K562 (cell line): ENCODE data around the gene LAPTM5. TPM values are rescaled to one million over a fixed set of nuclear protein-coding genes. Genes with fewer than 3 reads are reported as not detected.

Experiments used
- CBFA2T3 ChIP-seq: fragments of 450-650 bp; IDR thresholded peaks from 2 replicates; pipeline ENCODE4 v1.6.1; 2017
- CCNT2 ChIP-seq: IDR thresholded peaks from 2 replicates; pipeline ENCODE4 v1.6.1; 2011; ENCODE audit warnings: borderline replicate concordance, low read depth, mild to moderate bottlenecking, moderate library complexity, mixed read lengths, low read length; ENCODE audit not compliant: insufficient read length; ENCODE audit errors: extremely low read depth
- DLX4 ChIP-seq: fragments of 250-450 bp; sonication (Bioruptor Pico); IDR thresholded peaks from 2 replicates; pipeline ENCODE4 v1.6.1; 2021; ENCODE audit warnings: mild to moderate bottlenecking
- EZH2 ChIP-seq: IDR thresholded peaks from 2 replicates; pipeline ENCODE4 v1.6.1; 2012; ENCODE audit warnings: low read depth, mild to moderate bottlenecking, inconsistent platforms, low read length, borderline replicate concordance
- FOXJ2 ChIP-seq: fragments of 200-800 bp; sonication (Bioruptor generic); IDR thresholded peaks from 2 replicates; pipeline ENCODE4 v1.6.1; 2016; ENCODE audit warnings: missing genetic modification characterization, missing compliant biosample characterization
- FOXP4 ChIP-seq: sonication (generic); formaldehyde crosslinking; IDR thresholded peaks from 2 replicates; pipeline ENCODE4 v1.8.0; 2022; ENCODE audit warnings: mild to moderate bottlenecking, missing genetic modification reagents, borderline replicate concordance
- HNRNPK ChIP-seq: fragments of 200-400 bp; formaldehyde crosslinking; IDR thresholded peaks from one replicate; pipeline ENCODE4 v1.6.1; 2018; ENCODE audit warnings: mild to moderate bottlenecking, low read depth, low read length; ENCODE audit not compliant: poor library complexity, severe bottlenecking
- HNRNPUL1 ChIP-seq: fragments of 200-400 bp; formaldehyde crosslinking; IDR thresholded peaks from 2 replicates; pipeline ENCODE4 v1.6.1; 2017; ENCODE audit warnings: low read length
- KDM5B ChIP-seq: fragments of 200-600 bp; sonication (generic); IDR thresholded peaks from 2 replicates; pipeline ENCODE4 v1.6.1; 2012; ENCODE audit warnings: low read depth, mild to moderate bottlenecking, moderate library complexity, low read length, control low read depth, inconsistent platforms; ENCODE audit not compliant: insufficient replicate concordance
- MTA3 ChIP-seq: fragments of 450-650 bp; formaldehyde crosslinking; IDR thresholded peaks from 2 replicates; pipeline ENCODE4 v1.6.1; 2017; ENCODE audit warnings: mild to moderate bottlenecking, borderline replicate concordance
- NR1H2 ChIP-seq: sonication (generic); formaldehyde crosslinking; IDR thresholded peaks from 2 replicates; pipeline ENCODE4 v1.4.0; 2020; ENCODE audit warnings: mild to moderate bottlenecking, missing genetic modification reagents
- PML ChIP-seq: IDR thresholded peaks from 2 replicates; pipeline ENCODE4 v1.6.1; 2012; ENCODE audit warnings: low read length, inconsistent platforms
- RBM15 ChIP-seq: fragments of 200-400 bp; formaldehyde crosslinking; IDR thresholded peaks from 2 replicates; pipeline ENCODE4 v1.6.1; 2018; ENCODE audit warnings: mild to moderate bottlenecking, low read length, moderate library complexity; ENCODE audit not compliant: insufficient read depth
- TAF7 ChIP-seq: fragments of 450-650 bp; IDR thresholded peaks from 2 replicates; pipeline ENCODE4 v1.6.1; 2016; ENCODE audit warnings: missing genetic modification characterization, missing compliant biosample characterization
- TCFL5 ChIP-seq: fragments of 250-450 bp; sonication (Bioruptor Pico); conservative IDR thresholded peaks from 2 replicates; pipeline ENCODE4 v1.6.1; 2021; ENCODE audit warnings: mild to moderate bottlenecking, moderate library complexity, matching md5 sums
- ZNF197 ChIP-seq: fragments of 200-800 bp; sonication (Bioruptor generic); IDR thresholded peaks from 2 replicates; pipeline ENCODE4 v1.6.1; 2016; ENCODE audit warnings: low read depth, missing genetic modification characterization, missing compliant biosample characterization
- ZNF217 ChIP-seq: sonication (generic); formaldehyde crosslinking; IDR thresholded peaks from 2 replicates; pipeline ENCODE4 v1.8.0; 2022; ENCODE audit warnings: mild to moderate bottlenecking, missing genetic modification reagents
- ZNF311 ChIP-seq: fragments of 250-450 bp; sonication (Bioruptor Pico); IDR thresholded peaks from 2 replicates; pipeline ENCODE4 v1.4.0; 2020; ENCODE audit warnings: mild to moderate bottlenecking, moderate library complexity
- ZNF551 ChIP-seq: fragments of 250-450 bp; sonication (Bioruptor Pico); IDR thresholded peaks from 2 replicates; pipeline ENCODE4 v1.5.0; 2021; ENCODE audit warnings: mild to moderate bottlenecking, moderate library complexity
- ZNF584 ChIP-seq: fragments of 200-800 bp; sonication (Bioruptor generic); IDR thresholded peaks from 2 replicates; pipeline ENCODE4 v1.6.1; 2016; ENCODE audit warnings: low read depth, mild to moderate bottlenecking, missing genetic modification characterization, missing compliant biosample characterization
- ZNF644 ChIP-seq: fragments of 200-800 bp; sonication (Bioruptor generic); IDR thresholded peaks from 2 replicates; pipeline ENCODE4 v1.6.1; 2016; ENCODE audit warnings: low read depth, missing genetic modification characterization, missing compliant biosample characterization
- ZNF707 ChIP-seq: fragments of 250-450 bp; sonication (Bioruptor Pico); conservative IDR thresholded peaks from 2 replicates; pipeline ENCODE4 v1.8.0; 2022; ENCODE audit warnings: inconsistent platforms, mild to moderate bottlenecking, moderate library complexity
- polyA plus RNA-seq, 8 experiments: library from polyadenylated mRNA; depleted of rRNA in 4 of 8; stranded (reverse) in 5 of 8; unstranded in 3 of 8; fragments of >200 nt; fragmentation: Nextera tagmentation in 2 of 8; fragmentation: Illumina TruSeq in 1 of 8; extraction: Ambion mirVana in 2 of 8; extraction: Trizol in 1 of 8; gene quantifications; 2 replicates each; pipeline versions ENCODE4 v1.2.1 to v1.2.3, GENCODE V29; 2011 to 2014; ENCODE audit warnings: inconsistent platforms in 1 of 8, missing spikeins in 1 of 8
- total RNA-seq, 7 experiments: library from RNA; depleted of rRNA in 6 of 7; stranded (reverse); fragments of >200 nt in 6 of 7; fragmentation: Illumina TruSeq in 2 of 7; extraction: Trizol in 2 of 7; gene quantifications; 2 replicates each; pipeline versions ENCODE4 v1.2.1 to v1.2.3, GENCODE V29; 2011 to 2021; ENCODE audit warnings: low replicate concordance in 1 of 7
- TF ChIP-seq, protein P1 (sequence below): fragments of 450-650 bp; IDR thresholded peaks from 2 replicates; pipeline ENCODE4 v1.6.1; 2014; ENCODE audit warnings: low read depth, mild to moderate bottlenecking, moderate library complexity, borderline replicate concordance

Gene LAPTM5
- total and polyA plus RNA-seq, 9 of the 15 experiments (the other 6 are each of a cell fraction or from before 2014, with no cell fraction given), result 2.4 to 47.3 (median 20.3) TPM

GRCh38 chr1:30718636-30719405 lies 38.8 kb downstream of the LAPTM5 start (continued):
- TF ChIP-seq ZNF217 (CRISPR knock-in tag) (0 out of 2 replicates have a peak, but pooled peaks have one; percentile 72), KDM5B (peak; percentile 73), CBFA2T3 (peak; percentile 14; the same call in 1 of the 2 replicates), ZNF584 (peak; percentile 87), ZNF197 (CRISPR knock-in tag) (peak; percentile 71; the same call in 1 of the 2 replicates), CCNT2 (peak; percentile 81), ZNF551 (CRISPR knock-in tag) (no peak), TCFL5 (CRISPR knock-in tag) (no peak), DLX4 (CRISPR knock-in tag) (no peak), NR1H2 (CRISPR knock-in tag) (0 out of 2 replicates have a peak, but pooled peaks have one; percentile 15), FOXP4 (peak; percentile 89), MTA3 (peak; percentile 97), EZH2 (no peak), ZNF311 (CRISPR knock-in tag) (no peak), PML (peak; percentile 78), RBM15 (no peak), ZNF707 (CRISPR knock-in tag) (0 out of 2 replicates have a peak, but pooled peaks have one; percentile 31), HNRNPUL1 (no peak), TAF7 (tag) (peak; percentile 72), FOXJ2 (peak; percentile 75; the same call in 1 of the 2 replicates), ZNF644 (tag) (peak; percentile 66; the same call in 1 of the 2 replicates), HNRNPK (no peak)
- TF ChIP-seq, protein P1, sequence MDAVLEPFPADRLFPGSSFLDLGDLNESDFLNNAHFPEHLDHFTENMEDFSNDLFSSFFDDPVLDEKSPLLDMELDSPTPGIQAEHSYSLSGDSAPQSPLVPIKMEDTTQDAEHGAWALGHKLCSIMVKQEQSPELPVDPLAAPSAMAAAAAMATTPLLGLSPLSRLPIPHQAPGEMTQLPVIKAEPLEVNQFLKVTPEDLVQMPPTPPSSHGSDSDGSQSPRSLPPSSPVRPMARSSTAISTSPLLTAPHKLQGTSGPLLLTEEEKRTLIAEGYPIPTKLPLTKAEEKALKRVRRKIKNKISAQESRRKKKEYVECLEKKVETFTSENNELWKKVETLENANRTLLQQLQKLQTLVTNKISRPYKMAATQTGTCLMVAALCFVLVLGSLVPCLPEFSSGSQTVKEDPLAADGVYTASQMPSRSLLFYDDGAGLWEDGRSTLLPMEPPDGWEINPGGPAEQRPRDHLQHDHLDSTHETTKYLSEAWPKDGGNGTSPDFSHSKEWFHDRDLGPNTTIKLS, result peak; percentile 96
